Left colon (tissue), 2 donors: ENCODE results near the gene OR10G8. TPM values are rescaled to one million over a fixed set of nuclear protein-coding genes. Genes with fewer than 3 reads are reported as not detected.

Experiments used
- ATAC-seq: fragments of 200-7000 bp; cut with Tn5 transposase; one replicate; pipeline ENCODE4 v1.9.1; 2020; ENCODE audit warnings: mild to moderate bottlenecking, moderate library complexity
- DNase-seq, 2 donors: peaks; one replicate each; pipeline ENCODE4 v3.0.0-alpha.2; 2020
- intact Hi-C, 2 donors: fragments of 100-400 bp; cut with DNase I in 1 of 2; cut with micrococcal nuclease in 1 of 2; formaldehyde crosslinking; loops; one replicate each; pipeline versions ENCODE4 v1.11.2 to v1.14.0; 2022; cut with DNase I, micrococcal nuclease
- total RNA-seq, 2 donors: library from RNA; stranded (reverse); fragmentation: NEBNext Ultra II Directional; extraction: Animal tissue kit (Norgen Biotek cat#: 25700); gene quantifications; one replicate each; pipeline ENCODE4 v1.2.1, GENCODE V29; 2021
- donor health status: DM: no; HTN: no; CAD: no.
- donor health status: DM: yes; HTN: yes; CAD: no.

The OR10G8 gene
- total RNA-seq, 2 donors from 2014 or later = not detected

DNA sequence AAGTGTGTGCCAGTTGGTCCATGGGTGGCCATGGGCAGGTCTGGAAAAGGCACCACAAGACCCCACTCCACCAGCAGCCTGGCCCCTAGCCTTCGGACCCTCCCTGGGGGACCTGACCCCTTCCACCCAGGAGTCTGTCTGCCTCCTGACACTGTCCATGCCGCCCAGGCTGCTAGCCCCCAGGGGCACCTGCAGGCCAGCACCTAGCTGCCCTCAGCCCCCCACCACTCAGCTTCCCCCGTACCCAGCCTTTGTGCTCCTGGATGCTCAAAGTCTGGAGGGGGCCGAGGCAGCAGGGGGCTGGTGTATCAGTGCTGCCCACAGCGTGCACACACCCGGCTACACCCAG lies 48.9 kb downstream of the OR10G8 start:
- ATAC-seq (no peak), DNase-seq (no peak)
- intact Hi-C loops = loop anchor here in 1 of 2 donors (10.0 kb wide), 1 partner anchor 119 kb away; no protein-coding TSS in a partner anchor

DNA sequence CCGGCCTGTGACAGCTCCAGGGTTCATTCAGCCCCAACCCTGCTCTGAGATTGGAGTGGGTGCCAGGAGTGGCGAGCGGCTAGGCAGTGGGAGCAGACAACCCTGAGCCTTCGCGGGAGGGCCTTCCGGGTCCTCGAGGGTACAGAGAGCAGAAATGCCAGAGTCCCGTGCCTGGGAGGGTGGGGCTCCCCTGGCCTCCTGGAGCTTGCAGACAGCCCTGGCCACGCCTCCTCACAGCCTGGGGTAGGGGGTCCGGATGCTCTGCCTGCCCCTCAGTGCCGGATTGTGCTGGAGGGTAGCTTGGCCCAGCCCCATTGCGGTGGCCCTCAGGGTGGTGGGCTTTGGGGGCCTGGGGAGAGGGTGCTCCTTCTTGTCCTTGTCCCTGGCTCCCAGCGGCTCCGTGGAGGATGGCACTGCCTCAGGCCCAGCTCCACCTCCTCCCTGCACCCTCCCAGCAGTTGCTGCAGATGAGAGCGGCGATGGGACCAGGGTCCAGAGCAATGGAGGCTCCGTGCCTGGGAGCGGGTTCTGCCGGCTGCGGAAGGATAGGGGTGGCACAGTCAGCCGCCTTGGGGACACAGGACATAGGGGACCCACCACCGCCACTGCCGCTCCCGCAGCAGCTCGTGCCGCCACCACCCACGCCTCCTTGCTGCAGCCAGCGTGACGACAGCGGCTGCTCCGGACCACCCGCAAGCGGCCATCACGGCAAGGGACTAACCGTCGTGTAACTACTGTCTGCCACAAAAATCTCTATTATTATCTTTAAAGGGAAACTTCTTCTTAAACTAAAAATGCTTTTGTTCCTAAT lies 49.4 kb downstream of the OR10G8 start:
- DNase-seq (peak; percentile 65 to 79), ATAC-seq (peak; percentile 94)
- intact Hi-C loops = loop anchor here in 1 of 2 donors (10.0 kb wide), 1 partner anchor 119 kb away; no protein-coding TSS in a partner anchor

DNA sequence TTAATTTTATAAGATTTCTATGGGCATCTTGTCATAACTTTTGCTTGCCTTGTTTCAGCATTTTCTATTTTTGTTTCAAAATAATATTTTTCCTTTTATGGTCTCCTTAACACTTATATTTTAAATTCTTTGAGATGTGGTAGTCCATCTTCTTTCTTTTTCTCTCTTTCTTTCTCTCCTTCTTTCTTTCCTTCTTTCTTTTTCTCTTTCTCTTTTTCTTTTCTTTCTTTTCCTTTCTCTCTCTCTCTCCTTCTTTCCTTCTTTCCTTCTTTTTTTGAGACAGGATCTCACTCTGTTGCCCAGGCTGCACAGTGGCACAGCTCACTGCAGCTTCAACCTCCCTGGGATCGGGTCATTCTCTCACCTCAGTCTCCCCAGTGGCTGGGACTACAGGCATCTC lies 50.7 kb downstream of the OR10G8 start:
- DNase-seq (no peak), ATAC-seq (no peak)
- intact Hi-C loops = loop anchor here in 1 of 2 donors (10.0 kb wide), 1 partner anchor 118 kb away; no protein-coding TSS in a partner anchor

DNA sequence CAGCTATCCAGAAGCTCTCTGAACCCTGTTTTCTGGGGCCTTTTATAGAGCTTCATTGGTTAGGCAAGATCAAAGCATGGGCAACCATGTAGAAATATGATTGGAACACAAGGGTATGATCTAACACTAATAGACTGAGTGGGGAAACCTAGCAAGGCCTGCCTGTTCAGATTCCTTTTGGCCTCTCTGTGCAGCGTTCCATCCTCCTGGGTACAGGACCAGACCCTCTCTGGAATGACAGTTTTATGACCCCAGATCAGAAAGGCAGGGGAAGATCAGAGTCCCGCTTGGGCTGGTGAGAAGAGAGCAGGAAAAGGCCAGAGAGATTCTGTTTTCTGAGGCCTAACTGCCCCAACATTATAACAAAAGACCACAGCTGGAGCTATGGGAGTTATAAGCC lies 52.0 kb downstream of the OR10G8 start:
- intact Hi-C loops = loop anchor here in 1 of 2 donors (10.0 kb wide), 1 partner anchor 116 kb away; no protein-coding TSS in a partner anchor
- DNase-seq (no peak), ATAC-seq (no peak)

DNA sequence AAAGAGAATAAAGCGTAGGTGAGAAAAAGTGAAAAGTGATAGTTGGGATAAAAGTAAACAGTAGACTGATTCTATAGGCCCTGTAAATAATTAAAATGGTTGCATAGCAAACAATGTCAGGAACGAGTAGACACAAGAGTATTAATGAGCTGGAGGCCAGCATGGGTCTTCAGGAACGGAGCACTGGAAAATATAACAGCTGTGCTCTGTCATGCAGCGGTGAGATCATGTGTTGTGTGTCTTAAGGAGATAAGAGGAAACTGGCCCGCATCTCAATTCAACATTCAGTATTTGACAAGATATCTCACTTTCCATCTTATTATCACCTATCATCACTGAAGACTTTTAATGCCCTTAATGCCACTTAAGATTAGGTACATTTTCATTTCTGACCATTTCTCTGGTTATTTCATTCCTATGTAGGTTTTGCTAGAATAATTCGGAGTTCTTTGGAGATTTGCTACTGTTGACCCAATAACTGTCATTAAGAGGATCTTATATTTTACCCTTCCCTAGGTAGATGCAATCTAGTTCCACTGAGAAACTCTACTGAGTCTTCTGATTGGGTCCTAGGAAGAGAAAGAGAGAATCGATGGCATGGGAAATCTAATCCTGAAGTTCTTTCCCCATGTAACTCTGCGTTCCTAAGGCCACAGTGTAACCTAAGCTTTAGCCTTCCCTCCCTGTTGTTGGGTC lies 53.2 kb downstream of the OR10G8 start:
- intact Hi-C loops = loop anchor here in 1 of 2 donors (10.0 kb wide), 1 partner anchor 115 kb away; no protein-coding TSS in a partner anchor
- DNase-seq (no peak), ATAC-seq (no peak)

Other genes with a start within 250 kb of the OR10G8 start
- not detected for gene OR6M1, start 220.4 kb upstream of the OR10G8 start, total RNA-seq
- gene TMEM225, start 141.1 kb upstream of the OR10G8 start, total RNA-seq = not detected
- 1 to 10 TPM in 1 of 2 donors, under 1 TPM in 1; 0.61 to 1.5 TPM for gene OR8D4, start 124.6 kb upstream of the OR10G8 start, total RNA-seq
- gene OR4D5, start 87.2 kb upstream of the OR10G8 start, total RNA-seq = under 1 TPM; 0.37 to 0.81 TPM
- gene OR6T1, start 83.0 kb upstream of the OR10G8 start, total RNA-seq = not detected
- gene OR10S1, start 49.0 kb upstream of the OR10G8 start, total RNA-seq = not detected
- gene OR10G6, start 31.6 kb upstream of the OR10G8 start, total RNA-seq = not detected
- under 1 TPM; 0.18 to 0.56 TPM for gene OR10G4, start 13.8 kb upstream of the OR10G8 start, total RNA-seq
- gene OR10G9, start 3.8 kb upstream of the OR10G8 start, total RNA-seq = under 1 TPM in 1 of 2 donors, not detected in 1; 0.34 TPM
- gene OR10G7, start 14.5 kb downstream of the OR10G8 start, total RNA-seq = not detected
- 10 to 100 TPM; 48.8 to 59.8 TPM for gene VWA5A, start 88.7 kb downstream of the OR10G8 start, total RNA-seq
- not detected for gene OR10D3, start 156.5 kb downstream of the OR10G8 start, total RNA-seq
- not detected for gene OR8G1, start 214.3 kb downstream of the OR10G8 start, total RNA-seq
- gene OR8G5, start 229.6 kb downstream of the OR10G8 start, total RNA-seq = not detected